NCI-H128 (cell line): ENCODE measurements around the gene RSAD2.
"Not testable (repeated sequence)": the region's sequence is repeated elsewhere in the genome, so short reads cannot be mapped to it uniquely, and the experiment has no call there.

Source experiments
- DNase-seq: peaks from one replicate; lab custom pipeline; 2025; ENCODE audit not compliant: unreplicated experiment; lab: John Stamatoyannopoulos, UW

Gene RSAD2

DNA sequence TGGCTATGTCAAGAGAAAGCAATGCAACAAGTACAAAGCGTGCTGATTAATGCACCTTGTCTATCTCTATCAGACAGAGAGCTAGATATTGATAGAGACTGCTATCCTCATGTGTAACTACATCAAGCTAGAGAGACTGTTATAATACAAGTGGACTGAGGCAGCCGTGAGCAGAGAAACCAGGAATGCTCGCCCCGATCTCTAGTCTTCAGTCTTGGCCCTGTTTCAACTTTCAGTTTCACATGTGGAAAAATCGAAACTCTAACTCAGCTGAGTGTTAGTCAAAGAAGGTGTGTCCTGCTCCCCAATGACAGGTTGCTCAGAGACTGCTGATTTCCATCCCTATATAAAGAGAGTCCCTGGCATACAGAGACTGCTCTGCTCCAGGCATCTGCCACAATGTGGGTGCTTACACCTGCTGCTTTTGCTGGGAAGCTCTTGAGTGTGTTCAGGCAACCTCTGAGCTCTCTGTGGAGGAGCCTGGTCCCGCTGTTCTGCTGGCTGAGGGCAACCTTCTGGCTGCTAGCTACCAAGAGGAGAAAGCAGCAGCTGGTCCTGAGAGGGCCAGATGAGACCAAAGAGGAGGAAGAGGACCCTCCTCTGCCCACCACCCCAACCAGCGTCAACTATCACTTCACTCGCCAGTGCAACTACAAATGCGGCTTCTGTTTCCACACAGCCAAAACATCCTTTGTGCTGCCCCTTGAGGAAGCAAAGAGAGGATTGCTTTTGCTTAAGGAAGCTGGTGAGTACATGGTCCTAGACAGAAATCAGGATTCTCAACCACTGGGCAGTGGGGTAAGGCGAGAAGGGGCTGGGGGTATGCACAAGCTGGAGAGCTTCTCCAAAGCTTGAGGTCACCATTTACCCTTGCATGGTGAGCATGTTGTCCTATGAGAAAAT is at the start of gene RSAD2:
Gene RSAD2, plus strand, starts transcription at position 376 of the 903 bp plus-strand sequence. Its CDS starts 24 bp downstream, at position 400.
- DNase-seq, result no peak

DNA sequence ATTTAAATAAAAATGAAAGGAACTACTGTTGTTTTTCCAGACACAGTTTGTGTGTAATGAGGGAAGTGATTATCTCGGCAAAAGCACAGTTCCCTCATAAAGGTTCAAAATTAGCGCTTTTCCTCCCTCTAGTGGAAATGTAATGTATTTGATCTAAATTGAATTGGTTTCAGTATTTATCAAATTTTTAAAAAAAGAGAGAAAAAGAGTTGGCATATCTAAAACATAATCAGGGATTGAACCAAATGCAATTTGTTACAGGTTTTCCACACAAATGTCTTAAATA is 49.3 kb upstream of the RSAD2 start:
- DNase-seq, result no peak

GRCh38 chr2:6831229-6831628 is 46.3 kb upstream of the RSAD2 start:
- DNase-seq, result no peak

GRCh38 chr2:6832596-6833299 is 44.8 kb upstream of the RSAD2 start:
- DNase-seq, result no peak

DNA sequence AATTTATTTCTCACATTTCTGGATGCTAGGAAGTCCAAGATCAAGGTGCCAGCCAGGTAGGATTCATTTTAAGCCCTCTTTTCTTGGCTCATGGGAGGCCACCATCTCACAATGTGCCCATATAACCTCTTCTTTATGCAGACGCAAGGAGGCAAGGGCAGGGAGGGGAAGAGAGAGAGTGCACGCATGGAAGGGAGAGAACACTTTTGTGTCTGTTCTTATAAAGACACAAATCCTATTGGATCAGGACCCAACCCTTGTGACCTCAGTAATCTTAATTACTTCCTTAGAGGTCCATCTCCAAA is 44.3 kb upstream of the RSAD2 start:
- DNase-seq, result no peak

DNA sequence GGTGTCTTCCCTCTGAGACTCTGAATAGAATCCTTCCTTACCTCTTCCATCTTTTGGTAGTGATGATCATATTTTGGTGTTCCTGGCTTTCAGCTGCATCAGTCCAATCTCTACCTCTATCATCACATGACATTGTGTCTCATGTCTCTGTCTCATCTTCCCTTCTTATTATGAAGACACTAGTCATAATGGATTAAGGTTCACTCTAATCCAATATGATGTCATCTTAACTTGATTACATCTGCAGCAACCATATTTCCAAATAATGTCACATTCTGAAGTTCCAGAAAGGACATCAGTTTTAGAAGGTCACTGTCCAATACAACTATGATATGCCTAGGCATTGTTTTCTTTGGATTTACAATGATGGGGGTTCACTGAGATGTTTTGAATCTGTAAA is 43.4 kb upstream of the RSAD2 start:
- no peak for DNase-seq

- no peak for DNase-seq
Measured at GRCh38 chr2:6835467-6835866, 42.1 kb upstream of the RSAD2 start.

DNA sequence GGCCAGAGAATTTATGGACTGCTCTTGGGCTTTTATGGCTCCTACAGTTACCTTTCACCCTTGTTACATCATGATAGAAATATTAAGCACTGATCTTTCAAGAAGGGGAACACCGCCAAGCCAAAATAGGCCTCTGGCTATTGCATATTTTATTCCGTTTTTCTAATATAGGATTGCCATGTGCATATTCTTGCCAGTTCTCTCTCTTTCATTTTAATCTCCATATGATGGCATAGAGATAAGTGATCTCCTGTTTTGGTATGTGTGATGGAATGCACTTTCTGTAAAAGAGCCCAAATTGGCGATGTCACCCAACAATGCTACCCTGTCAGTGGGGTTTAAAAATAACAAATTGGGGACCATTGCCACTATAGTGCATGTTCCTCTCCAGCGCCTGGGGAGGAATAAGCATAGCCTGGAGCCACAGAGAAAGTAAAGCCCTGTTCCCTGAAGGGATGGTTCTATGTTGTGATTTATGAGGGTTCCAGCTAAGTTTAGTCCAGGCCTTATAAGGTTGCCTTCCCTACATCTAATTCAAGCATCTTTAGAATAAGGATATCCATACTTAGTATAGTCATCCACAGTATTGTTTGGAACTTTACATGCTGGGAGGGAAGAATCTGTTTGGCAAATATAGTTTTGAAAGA is 38.8 kb upstream of the RSAD2 start:
- no peak for DNase-seq

DNA sequence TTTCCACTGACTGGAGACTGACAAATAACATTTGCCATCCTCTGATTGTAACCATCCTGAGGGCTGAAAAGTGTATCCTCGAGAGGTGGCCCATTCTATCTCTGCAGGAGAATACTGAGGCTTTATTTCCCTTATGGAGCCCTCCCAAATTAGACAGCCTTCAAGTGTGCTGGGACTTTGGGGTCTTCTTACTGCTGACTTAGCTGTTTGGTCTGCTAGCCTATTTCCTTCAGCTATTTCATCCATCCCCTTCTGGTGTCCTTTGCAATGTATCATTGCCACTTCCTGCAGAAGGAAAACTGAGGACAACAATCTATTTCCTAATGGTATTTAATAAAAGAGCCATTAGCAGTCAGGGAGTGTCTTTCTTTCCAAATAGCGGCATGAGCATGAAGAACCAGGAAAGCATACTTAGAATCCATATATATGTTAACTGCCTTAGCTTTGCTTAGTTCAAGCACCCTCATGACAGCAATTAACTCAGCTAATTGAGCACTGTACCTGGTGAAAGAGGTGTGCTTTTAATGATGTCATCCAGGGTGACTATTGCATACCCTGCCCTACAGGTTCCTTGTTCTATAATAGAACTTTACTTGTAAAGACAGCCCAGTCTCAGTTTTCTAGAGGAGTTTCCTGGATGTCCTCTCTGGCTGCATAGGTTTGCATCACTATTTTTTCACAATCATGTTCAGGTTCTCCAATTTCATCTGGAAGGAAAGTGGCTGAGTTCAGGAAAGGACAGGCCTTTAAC is 35.9 kb upstream of the RSAD2 start:
- no peak for DNase-seq

GRCh38 chr2:6845312-6845711 is 32.3 kb upstream of the RSAD2 start:
- no peak for DNase-seq

DNA sequence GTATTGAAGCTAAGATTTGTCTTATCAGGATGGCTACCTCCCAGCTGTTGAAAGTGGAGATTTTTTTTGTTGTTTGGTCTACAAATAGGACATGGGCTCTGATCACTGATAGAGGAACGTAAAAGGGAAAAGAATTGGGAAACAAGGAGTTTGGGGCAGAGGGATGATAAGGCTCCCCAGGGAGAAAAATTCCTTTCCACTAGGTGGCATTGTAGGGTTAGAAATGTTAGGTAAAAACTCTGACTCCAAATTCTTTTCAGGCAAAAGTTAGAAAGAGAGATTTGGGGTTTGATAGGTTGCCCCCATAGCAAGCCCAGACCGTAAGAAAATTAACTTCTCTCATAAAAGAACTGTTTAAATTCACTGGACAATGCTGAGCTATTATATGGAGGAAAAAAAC is 31.7 kb upstream of the RSAD2 start:
- no peak for DNase-seq

DNA sequence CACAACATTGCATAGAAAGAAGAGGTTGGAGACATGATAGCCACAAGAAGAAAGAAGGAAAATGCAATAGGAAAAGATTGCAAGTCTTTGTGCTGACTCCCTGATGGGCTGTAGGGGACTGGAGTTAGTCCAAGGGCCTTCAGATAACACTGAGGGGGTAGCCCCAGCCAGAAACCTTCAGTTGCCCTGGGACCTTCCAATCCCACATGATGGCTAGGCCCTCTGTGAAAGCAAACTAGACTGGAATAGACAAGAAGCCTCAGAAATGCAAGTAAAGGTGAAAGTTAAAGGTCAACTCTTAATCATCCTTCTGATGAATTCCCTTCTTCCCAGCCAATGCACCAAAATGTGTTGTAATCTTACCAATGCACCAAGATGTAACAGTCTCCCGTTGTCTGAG is 31.0 kb upstream of the RSAD2 start:
- no peak for DNase-seq

- no peak for DNase-seq
Measured at GRCh38 chr2:6846967-6847681, 30.5 kb upstream of the RSAD2 start.

DNA sequence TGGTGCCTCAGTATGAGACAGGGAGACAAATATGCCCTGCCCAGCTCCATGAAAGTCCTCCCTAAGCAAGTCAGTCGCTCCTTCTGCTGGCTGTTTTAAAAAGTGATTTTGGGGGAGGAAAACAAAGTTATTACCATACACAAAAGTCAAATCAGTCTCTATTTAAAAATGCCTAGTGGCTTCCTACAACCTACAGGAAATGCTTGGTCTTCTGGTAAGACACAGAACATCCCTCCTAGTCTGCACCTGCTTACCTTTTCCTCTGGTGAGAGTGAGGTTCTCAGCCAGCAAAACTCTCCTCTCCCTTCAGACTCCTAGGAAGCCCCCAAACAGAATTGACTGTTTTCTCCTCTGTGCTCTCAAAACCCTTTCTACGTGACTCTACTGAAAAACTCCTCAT is 25.4 kb upstream of the RSAD2 start:
- DNase-seq, result no peak

DNA sequence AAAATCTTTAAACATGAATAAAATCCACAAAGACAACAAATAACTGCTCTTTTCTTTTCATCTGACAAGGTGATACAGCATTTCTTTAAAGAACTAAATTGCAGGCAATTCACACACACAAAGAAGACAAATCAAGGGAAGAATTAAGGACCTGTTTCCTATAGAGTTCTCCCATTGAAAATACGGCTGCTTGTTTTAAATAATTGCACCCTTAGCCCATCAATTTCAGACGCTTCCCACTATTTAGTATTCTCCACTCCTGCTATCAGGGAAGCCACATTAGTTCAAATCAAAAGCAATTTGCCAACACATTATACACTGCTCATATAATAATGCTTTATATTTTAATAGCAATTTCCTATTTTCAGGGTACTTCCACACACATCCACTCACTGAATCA is 23.2 kb upstream of the RSAD2 start:
- DNase-seq, result no peak

- no peak for DNase-seq
Measured at GRCh38 chr2:6855860-6856547, 21.6 kb upstream of the RSAD2 start.

DNA sequence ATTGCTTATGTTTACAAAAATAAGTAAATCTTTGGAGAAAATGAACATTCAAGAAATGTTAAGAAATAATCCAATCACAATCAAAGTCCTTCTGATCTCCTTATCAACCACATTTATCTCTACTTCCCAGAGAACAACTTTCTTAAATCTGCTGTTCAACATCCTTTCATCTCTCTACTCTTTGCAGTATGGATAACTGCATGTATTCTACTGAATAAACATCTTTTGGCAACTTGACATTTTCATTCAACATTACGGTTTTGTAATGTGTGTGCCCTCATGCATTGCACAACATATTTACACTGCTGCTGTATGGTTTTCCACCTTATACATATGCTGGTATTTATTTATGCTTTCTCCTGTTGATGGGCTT is 21.0 kb upstream of the RSAD2 start:
- no peak for DNase-seq

GRCh38 chr2:6858466-6859027 is 19.0 kb upstream of the RSAD2 start:
- not testable (repeated sequence) for DNase-seq

GRCh38 chr2:6860296-6860695 is 17.3 kb upstream of the RSAD2 start:
- DNase-seq, result no peak

DNA sequence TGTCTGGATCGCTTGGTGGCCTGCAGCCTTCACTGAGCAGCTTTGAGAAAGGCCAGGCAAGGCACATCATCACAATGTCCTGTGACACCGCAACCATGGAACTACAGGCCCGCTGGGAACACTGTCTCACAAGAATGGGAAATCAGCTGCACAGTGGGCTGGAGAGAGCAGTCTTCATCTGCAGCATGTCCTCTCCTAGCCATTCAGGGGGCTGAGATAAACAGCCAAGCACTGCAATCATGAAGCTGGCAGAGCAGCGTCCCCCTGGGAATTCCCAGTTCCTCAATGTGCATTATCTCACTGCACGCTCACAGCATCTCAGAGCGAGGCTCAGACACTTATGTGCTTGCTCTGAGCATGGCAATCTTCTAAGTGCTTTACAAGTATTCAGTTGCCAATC is 13.8 kb upstream of the RSAD2 start:
- DNase-seq, result no peak
